Measurements from ENCODE around the gene BTG2.

DNA sequence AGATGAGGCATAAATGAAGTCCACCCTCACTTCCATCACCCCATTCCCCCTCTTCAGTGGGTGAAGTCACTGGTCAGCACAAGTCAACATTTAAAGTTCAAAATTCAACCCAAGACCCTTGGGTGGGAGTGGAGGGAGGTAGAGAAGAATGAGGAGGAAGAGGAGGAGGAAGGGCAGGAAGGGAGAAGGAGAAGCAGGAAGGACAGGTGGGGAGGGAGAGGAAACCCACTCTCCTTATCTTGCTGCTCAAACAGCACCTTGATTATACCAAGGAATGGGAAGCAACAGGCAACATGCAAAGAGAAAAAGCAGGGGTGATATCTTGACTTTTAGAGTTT is 4.0 kb upstream of the BTG2 start:
- TF ChIP-seq EZH2phosphoT487 (IDR thresholded peaks at IDR 0.05; ENCODE audit: unreplicated experiment): no peak
- TF ChIP-seq CREB1 (CRISPR knock-in tag; IDR thresholded peaks at IDR 0.05; ENCODE audit: low read depth): no peak
- TF ChIP-seq, protein P1, sequence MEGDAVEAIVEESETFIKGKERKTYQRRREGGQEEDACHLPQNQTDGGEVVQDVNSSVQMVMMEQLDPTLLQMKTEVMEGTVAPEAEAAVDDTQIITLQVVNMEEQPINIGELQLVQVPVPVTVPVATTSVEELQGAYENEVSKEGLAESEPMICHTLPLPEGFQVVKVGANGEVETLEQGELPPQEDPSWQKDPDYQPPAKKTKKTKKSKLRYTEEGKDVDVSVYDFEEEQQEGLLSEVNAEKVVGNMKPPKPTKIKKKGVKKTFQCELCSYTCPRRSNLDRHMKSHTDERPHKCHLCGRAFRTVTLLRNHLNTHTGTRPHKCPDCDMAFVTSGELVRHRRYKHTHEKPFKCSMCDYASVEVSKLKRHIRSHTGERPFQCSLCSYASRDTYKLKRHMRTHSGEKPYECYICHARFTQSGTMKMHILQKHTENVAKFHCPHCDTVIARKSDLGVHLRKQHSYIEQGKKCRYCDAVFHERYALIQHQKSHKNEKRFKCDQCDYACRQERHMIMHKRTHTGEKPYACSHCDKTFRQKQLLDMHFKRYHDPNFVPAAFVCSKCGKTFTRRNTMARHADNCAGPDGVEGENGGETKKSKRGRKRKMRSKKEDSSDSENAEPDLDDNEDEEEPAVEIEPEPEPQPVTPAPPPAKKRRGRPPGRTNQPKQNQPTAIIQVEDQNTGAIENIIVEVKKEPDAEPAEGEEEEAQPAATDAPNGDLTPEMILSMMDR (conservative IDR thresholded peaks at IDR 0.05; ENCODE audit: low read depth in 2 of 2): no peak
- no peak for TF ChIP-seq ZNF114 (CRISPR knock-in tag; IDR thresholded peaks at IDR 0.05)
- no peak for TF ChIP-seq POLR2AphosphoS5 (IDR thresholded peaks at IDR 0.05; ENCODE audit: low read depth)
- TF ChIP-seq EZH2 (IDR thresholded peaks at IDR 0.05; ENCODE audit: low read depth, unreplicated experiment): no peak
- TF ChIP-seq, protein P2, sequence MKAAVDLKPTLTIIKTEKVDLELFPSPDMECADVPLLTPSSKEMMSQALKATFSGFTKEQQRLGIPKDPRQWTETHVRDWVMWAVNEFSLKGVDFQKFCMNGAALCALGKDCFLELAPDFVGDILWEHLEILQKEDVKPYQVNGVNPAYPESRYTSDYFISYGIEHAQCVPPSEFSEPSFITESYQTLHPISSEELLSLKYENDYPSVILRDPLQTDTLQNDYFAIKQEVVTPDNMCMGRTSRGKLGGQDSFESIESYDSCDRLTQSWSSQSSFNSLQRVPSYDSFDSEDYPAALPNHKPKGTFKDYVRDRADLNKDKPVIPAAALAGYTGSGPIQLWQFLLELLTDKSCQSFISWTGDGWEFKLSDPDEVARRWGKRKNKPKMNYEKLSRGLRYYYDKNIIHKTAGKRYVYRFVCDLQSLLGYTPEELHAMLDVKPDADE (IDR thresholded peaks at IDR 0.05): no peak
- TF ChIP-seq, protein P3, sequence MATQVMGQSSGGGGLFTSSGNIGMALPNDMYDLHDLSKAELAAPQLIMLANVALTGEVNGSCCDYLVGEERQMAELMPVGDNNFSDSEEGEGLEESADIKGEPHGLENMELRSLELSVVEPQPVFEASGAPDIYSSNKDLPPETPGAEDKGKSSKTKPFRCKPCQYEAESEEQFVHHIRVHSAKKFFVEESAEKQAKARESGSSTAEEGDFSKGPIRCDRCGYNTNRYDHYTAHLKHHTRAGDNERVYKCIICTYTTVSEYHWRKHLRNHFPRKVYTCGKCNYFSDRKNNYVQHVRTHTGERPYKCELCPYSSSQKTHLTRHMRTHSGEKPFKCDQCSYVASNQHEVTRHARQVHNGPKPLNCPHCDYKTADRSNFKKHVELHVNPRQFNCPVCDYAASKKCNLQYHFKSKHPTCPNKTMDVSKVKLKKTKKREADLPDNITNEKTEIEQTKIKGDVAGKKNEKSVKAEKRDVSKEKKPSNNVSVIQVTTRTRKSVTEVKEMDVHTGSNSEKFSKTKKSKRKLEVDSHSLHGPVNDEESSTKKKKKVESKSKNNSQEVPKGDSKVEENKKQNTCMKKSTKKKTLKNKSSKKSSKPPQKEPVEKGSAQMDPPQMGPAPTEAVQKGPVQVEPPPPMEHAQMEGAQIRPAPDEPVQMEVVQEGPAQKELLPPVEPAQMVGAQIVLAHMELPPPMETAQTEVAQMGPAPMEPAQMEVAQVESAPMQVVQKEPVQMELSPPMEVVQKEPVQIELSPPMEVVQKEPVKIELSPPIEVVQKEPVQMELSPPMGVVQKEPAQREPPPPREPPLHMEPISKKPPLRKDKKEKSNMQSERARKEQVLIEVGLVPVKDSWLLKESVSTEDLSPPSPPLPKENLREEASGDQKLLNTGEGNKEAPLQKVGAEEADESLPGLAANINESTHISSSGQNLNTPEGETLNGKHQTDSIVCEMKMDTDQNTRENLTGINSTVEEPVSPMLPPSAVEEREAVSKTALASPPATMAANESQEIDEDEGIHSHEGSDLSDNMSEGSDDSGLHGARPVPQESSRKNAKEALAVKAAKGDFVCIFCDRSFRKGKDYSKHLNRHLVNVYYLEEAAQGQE (IDR thresholded peaks at IDR 0.05; ENCODE audit: unreplicated experiment): no peak
- no peak for TF ChIP-seq ZNF331 (CRISPR knock-in tag; IDR thresholded peaks at IDR 0.05; ENCODE audit: low read depth)
- TF ChIP-seq NANOG (IDR thresholded peaks at IDR 0.05; ENCODE audit: borderline replicate concordance): no peak
- TF ChIP-seq, protein P4, sequence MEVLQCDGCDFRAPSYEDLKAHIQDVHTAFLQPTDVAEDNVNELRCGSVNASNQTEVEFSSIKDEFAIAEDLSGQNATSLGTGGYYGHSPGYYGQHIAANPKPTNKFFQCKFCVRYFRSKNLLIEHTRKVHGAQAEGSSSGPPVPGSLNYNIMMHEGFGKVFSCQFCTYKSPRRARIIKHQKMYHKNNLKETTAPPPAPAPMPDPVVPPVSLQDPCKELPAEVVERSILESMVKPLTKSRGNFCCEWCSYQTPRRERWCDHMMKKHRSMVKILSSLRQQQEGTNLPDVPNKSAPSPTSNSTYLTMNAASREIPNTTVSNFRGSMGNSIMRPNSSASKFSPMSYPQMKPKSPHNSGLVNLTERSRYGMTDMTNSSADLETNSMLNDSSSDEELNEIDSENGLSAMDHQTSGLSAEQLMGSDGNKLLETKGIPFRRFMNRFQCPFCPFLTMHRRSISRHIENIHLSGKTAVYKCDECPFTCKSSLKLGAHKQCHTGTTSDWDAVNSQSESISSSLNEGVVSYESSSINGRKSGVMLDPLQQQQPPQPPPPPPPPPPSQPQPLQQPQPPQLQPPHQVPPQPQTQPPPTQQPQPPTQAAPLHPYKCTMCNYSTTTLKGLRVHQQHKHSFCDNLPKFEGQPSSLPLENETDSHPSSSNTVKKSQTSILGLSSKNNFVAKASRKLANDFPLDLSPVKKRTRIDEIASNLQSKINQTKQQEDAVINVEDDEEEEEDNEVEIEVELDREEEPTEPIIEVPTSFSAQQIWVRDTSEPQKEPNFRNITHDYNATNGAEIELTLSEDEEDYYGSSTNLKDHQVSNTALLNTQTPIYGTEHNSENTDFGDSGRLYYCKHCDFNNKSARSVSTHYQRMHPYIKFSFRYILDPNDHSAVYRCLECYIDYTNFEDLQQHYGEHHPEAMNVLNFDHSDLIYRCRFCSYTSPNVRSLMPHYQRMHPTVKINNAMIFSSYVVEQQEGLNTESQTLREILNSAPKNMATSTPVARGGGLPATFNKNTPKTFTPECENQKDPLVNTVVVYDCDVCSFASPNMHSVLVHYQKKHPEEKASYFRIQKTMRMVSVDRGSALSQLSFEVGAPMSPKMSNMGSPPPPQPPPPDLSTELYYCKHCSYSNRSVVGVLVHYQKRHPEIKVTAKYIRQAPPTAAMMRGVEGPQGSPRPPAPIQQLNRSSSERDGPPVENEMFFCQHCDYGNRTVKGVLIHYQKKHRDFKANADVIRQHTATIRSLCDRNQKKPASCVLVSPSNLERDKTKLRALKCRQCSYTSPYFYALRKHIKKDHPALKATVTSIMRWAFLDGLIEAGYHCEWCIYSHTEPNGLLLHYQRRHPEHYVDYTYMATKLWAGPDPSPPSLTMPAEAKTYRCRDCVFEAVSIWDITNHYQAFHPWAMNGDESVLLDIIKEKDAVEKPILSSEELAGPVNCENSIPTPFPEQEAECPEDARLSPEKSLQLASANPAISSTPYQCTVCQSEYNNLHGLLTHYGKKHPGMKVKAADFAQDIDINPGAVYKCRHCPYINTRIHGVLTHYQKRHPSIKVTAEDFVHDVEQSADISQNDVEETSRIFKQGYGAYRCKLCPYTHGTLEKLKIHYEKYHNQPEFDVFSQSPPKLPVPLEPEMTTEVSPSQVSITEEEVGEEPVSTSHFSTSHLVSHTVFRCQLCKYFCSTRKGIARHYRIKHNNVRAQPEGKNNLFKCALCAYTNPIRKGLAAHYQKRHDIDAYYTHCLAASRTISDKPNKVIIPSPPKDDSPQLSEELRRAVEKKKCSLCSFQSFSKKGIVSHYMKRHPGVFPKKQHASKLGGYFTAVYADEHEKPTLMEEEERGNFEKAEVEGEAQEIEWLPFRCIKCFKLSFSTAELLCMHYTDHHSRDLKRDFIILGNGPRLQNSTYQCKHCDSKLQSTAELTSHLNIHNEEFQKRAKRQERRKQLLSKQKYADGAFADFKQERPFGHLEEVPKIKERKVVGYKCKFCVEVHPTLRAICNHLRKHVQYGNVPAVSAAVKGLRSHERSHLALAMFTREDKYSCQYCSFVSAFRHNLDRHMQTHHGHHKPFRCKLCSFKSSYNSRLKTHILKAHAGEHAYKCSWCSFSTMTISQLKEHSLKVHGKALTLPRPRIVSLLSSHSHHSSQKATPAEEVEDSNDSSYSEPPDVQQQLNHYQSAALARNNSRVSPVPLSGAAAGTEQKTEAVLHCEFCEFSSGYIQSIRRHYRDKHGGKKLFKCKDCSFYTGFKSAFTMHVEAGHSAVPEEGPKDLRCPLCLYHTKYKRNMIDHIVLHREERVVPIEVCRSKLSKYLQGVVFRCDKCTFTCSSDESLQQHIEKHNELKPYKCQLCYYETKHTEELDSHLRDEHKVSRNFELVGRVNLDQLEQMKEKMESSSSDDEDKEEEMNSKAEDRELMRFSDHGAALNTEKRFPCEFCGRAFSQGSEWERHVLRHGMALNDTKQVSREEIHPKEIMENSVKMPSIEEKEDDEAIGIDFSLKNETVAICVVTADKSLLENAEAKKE (CRISPR knock-in tag; IDR thresholded peaks at IDR 0.05): no peak
